ENCODE results near the gene C2CD3.

C2CD3 gene

GRCh38 chr11:74170694-74171629 lies at the start of gene C2CD3, which contains the start of gene PPME1:
Gene C2CD3, minus strand, starts transcription at chr11:74171002. Its CDS starts 210 bp downstream, at chr11:74170792.
Gene PPME1, plus strand, starts transcription at chr11:74171289. Its CDS starts 133 bp downstream, at chr11:74171422.
- DNase-seq: peak; percentile 98 to 99

- no peak for DNase-seq
These were observed 49.6 kb upstream of the C2CD3 start for GRCh38 chr11:74220376-74220775.

GRCh38 chr11:74212533-74212932 lies 41.7 kb upstream of the C2CD3 start:
- no peak for DNase-seq

- no peak for DNase-seq
These were observed 37.7 kb upstream of the C2CD3 start for GRCh38 chr11:74208507-74208906.

GRCh38 chr11:74206746-74207145 lies 35.9 kb upstream of the C2CD3 start:
- no peak for DNase-seq

GRCh38 chr11:74205181-74205580 lies 34.4 kb upstream of the C2CD3 start:
- no peak for DNase-seq

- no peak for DNase-seq
These were observed 33.9 kb upstream of the C2CD3 start for GRCh38 chr11:74204701-74205100.

- DNase-seq: no peak
These were observed 33.2 kb upstream of the C2CD3 start for GRCh38 chr11:74203966-74204365.

GRCh38 chr11:74196781-74197486 lies 26.1 kb upstream of the C2CD3 start:
- DNase-seq: no peak

- no peak for DNase-seq
These were observed 25.0 kb upstream of the C2CD3 start for GRCh38 chr11:74195828-74196227.

GRCh38 chr11:74185695-74186094 lies 14.9 kb upstream of the C2CD3 start:
- no peak for DNase-seq

- DNase-seq: no peak
These were observed 14.5 kb upstream of the C2CD3 start for GRCh38 chr11:74185285-74185684.

GRCh38 chr11:74182635-74183034 lies 11.8 kb upstream of the C2CD3 start:
- no peak for DNase-seq

GRCh38 chr11:74179234-74180052 lies 8.6 kb upstream of the C2CD3 start:
- DNase-seq: no peak

GRCh38 chr11:74175920-74176319 lies 5.1 kb upstream of the C2CD3 start:
- DNase-seq: no peak

GRCh38 chr11:74171997-74172396 lies 1.2 kb upstream of the C2CD3 start:
- no peak for DNase-seq

GRCh38 chr11:74171630-74171968 lies 797 bp upstream of the C2CD3 start:
- DNase-seq: no peak

- DNase-seq: no peak
These were observed 904 bp downstream of the C2CD3 start for GRCh38 chr11:74169738-74170458.

- DNase-seq: no peak
These were observed 2.0 kb downstream of the C2CD3 start for GRCh38 chr11:74168838-74169237.

GRCh38 chr11:74162681-74163467 lies 7.9 kb downstream of the C2CD3 start:
- DNase-seq: no peak

- DNase-seq: no peak
These were observed 11.2 kb downstream of the C2CD3 start for GRCh38 chr11:74159642-74160041.

GRCh38 chr11:74157169-74157568 lies 13.6 kb downstream of the C2CD3 start:
- no peak for DNase-seq

All from activated T-cell treated with anti-CD3 and anti-CD28 coated beads, Interleukin-2, amount 50 U/mL, for 48 hours (primary cell).